ENCODE measurements around the gene YARS2. TPM values are rescaled to one million over a fixed set of nuclear protein-coding genes. Genes with fewer than 3 reads are reported as not detected.
"Not testable (repeated sequence)": the region's sequence is repeated elsewhere in the genome, so short reads cannot be mapped to it uniquely, and the experiment has no call there.

The YARS2 gene
- total RNA-seq, 4 donors from 2014 or later: 19.9 to 23.1 (median 22.2) TPM

DNA sequence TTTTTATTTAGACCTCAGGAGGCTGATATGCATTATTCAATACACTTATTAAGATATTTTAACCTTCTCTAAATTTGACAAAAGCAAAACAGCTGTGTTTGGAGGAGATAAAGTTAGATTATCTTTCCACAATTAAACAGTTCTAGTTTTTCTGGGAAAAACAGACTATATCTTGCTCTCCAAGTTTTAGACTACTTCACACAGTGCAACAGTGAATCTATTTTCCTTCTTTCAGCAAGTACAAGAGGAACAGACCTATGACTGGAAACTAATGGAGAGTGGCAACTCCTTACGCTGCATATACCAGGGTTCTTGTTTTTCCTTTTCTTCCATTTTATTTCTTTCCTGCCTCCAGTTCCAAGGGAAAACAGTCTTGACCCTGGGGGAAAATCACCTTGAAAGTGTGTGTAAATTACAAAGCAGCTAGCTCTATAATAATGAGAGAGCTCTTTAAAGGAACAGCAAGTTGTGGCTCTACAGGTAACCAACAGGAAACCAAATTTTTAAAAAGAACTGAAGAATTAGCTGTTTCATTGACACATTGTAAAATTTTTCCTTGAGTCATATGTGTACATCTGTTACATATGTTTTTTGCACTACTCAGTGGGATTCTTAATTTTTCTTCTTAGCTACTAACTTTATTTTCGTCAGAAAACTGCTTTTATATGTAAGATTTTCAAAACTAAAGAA lies 49.2 kb downstream of the YARS2 start:
- no peak for DNase-seq (ENCODE audit: low spot score)
- ATAC-seq (ENCODE audit: low FRiP score): no peak
- TF ChIP-seq, protein P1, sequence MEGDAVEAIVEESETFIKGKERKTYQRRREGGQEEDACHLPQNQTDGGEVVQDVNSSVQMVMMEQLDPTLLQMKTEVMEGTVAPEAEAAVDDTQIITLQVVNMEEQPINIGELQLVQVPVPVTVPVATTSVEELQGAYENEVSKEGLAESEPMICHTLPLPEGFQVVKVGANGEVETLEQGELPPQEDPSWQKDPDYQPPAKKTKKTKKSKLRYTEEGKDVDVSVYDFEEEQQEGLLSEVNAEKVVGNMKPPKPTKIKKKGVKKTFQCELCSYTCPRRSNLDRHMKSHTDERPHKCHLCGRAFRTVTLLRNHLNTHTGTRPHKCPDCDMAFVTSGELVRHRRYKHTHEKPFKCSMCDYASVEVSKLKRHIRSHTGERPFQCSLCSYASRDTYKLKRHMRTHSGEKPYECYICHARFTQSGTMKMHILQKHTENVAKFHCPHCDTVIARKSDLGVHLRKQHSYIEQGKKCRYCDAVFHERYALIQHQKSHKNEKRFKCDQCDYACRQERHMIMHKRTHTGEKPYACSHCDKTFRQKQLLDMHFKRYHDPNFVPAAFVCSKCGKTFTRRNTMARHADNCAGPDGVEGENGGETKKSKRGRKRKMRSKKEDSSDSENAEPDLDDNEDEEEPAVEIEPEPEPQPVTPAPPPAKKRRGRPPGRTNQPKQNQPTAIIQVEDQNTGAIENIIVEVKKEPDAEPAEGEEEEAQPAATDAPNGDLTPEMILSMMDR (IDR thresholded peaks at IDR 0.05): no peak

DNA sequence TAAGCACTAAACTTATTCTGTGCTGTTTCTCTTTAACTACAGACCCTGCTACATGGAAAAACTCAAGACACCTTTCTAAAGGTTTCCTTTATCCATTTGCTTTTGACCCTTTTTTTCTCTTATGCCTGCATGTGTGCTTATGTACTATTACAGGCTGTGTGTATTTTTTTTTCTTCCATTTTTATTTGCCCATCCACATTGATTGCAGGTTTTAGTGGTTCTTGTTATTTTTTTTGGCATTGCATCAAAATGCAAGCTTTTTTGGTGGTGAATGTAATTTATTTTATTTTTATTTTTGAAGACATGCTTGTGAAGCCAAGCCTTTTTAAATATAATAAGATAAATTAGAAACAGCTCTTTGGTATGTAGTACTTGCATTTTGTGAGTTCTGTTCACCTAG lies 49.9 kb downstream of the YARS2 start:
- ATAC-seq (ENCODE audit: low FRiP score) (no peak), DNase-seq (ENCODE audit: low spot score) (no peak)
- TF ChIP-seq, protein P1 (IDR thresholded peaks at IDR 0.05): no peak

DNA sequence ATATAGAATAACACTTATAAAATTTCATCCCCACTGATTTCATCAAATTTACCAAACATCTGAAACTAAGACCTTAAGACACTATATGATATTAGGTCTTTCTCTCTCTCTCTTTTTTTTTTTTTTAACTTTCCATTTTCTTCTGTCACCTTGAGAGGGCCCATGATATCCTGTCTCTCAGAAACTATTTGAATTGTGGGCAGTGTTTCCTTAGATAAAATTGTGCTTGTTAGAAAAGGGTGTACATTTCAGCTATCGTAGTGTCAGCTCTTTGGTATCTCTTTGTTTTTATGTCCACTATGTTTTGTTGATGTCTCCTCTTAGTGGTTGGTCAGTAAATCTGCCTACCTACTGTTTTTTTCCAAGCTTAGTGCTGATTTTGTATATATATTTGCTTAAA lies 52.8 kb downstream of the YARS2 start:
- no peak for ATAC-seq (ENCODE audit: low FRiP score)
- TF ChIP-seq, protein P1 (IDR thresholded peaks at IDR 0.05): no peak
- DNase-seq (ENCODE audit: low spot score): no peak

DNA sequence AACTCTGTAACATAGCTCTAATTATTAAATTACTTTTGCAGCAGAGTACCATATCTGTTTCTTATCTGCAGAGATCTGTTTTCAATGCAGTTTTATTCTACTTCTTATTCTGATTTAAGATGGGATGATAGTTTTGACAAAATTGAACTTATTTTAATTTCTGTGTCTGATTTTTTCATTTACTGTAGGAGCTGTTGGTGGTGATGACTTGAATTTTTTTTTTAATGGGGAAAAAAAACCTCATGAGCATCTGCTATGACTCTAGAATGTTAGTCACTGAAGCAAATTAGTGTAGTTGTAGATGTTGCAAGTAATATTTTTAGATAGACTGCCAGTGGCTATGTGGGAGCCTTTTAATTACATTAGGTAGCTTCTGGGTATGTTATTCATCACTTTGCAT lies 53.2 kb downstream of the YARS2 start:
- TF ChIP-seq, protein P1 (IDR thresholded peaks at IDR 0.05): no peak

DNA sequence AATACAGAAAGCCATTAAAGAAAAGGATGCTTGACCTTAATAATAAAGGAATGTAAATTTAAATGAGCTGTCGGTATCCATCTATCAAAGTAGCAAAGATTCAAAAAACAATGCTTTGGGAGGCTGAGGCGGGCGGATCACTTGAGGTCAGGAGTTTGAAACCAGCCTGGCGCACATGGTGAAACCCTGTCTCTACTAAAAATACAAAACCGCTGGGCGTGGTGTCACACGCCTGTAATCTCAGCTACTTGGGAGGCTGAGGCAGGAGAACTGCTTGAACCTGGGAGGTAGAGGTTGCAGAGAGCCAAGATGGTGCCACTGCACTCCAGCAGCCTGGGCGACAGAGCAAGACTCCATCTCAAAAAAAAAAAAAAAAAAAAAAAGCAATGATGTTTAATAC lies 56.3 kb downstream of the YARS2 start:
- ATAC-seq (ENCODE audit: low FRiP score); DNase-seq (ENCODE audit: low spot score): not testable (repeated sequence)

More for the DNA sequence above, 53.2 kb downstream of the YARS2 start:
- no peak for DNase-seq (ENCODE audit: low spot score)
- ATAC-seq (ENCODE audit: low FRiP score): no peak

DNA sequence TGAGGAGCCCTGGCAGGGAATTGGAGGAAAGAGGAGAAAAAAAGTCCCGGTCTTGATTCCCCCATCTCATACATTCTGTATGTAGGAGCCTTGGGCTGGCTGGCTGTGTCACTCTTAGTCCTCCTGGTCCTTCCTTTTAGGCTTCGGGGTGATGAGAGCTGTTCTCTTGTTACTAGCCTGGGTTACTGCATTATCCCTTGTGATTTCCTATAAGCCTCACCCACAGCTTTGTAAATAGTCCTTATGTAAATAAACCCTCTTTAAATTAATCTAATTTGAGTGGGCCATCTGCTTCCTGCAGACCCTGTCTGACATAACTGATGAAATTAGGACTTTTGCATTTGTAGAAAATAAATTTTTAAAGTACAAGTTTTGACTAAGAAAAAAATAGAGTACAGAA lies 57.4 kb downstream of the YARS2 start:
- DNase-seq (ENCODE audit: low spot score): no peak
- ATAC-seq (ENCODE audit: low FRiP score): no peak
- TF ChIP-seq, protein P1 (IDR thresholded peaks at IDR 0.05): no peak

DNA sequence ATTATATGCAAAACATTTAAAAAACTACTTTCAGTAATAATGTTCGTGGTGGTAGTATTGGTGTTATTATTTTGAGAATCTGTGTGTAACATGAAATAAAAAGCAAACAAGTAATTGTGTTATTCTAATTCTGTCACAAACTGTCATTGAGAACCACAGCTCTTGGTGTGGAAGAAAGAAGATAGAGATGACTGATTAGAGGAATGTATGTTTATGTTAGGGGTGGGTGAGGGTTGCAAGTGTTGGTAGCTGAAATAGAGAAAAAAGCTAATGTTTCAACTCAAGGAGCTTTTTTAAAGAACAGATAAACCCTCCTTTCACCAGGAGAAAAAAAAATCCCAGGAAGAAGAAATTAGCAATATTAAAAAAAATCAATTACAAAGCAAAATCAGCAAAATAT lies 58.3 kb downstream of the YARS2 start:
- ATAC-seq (ENCODE audit: low FRiP score) (no peak), DNase-seq (ENCODE audit: low spot score) (no peak)
- TF ChIP-seq, protein P1 (IDR thresholded peaks at IDR 0.05): no peak

Small RNA genes lying within 50 kb of the gene (small RNA-seq; reads per million reads assigned to genes)
- not detected for gene RF00019

Other genes starting within 250 kb of the YARS2 start
- gene DNM1L, start 76.6 kb downstream of the YARS2 start, total RNA-seq: 10 to 100 TPM; 44.7 to 87.4 (median 59.8) TPM
- gene PKP2, start 140.9 kb upstream of the YARS2 start, total RNA-seq: 10 to 100 TPM in 3 of 4 donors, 1 to 10 TPM in 1; 3.9 to 24.8 (median 14.7) TPM